OCI-M1 (cell line): ENCODE results near the gene RALGPS1.

Experiments
- DNase-seq: peaks from one replicate; lab custom pipeline; 2025; lab: John Stamatoyannopoulos, UW

The RALGPS1 gene

GRCh38 chr9:127224883-127225739, 310.5 kb downstream of the RALGPS1 start:
- no peak for DNase-seq

GRCh38 chr9:127225801-127226625, 311.4 kb downstream of the RALGPS1 start:
- DNase-seq: no peak

- DNase-seq: no peak
Measured at GRCh38 chr9:127229691-127230417, 315.3 kb downstream of the RALGPS1 start.

DNA sequence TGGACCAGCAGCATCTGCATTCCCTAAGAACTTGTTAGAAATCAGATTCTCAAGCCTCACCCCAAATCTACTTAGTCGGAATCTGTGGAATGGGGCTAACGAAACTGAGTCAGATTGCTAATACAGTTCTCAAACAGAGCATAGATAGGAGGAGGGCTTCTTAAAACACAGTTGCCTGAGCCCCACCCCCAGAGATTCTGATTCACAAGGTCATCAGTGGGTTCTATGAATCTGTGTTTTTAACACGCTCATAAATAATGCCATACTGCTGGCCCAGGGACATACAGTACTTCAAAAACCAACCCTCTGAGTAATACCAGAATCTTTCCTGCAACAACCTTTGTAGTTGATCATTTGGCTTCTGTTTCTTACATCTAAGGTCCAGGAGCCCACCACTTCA, 317.1 kb downstream of the RALGPS1 start:
- no peak for DNase-seq

DNA sequence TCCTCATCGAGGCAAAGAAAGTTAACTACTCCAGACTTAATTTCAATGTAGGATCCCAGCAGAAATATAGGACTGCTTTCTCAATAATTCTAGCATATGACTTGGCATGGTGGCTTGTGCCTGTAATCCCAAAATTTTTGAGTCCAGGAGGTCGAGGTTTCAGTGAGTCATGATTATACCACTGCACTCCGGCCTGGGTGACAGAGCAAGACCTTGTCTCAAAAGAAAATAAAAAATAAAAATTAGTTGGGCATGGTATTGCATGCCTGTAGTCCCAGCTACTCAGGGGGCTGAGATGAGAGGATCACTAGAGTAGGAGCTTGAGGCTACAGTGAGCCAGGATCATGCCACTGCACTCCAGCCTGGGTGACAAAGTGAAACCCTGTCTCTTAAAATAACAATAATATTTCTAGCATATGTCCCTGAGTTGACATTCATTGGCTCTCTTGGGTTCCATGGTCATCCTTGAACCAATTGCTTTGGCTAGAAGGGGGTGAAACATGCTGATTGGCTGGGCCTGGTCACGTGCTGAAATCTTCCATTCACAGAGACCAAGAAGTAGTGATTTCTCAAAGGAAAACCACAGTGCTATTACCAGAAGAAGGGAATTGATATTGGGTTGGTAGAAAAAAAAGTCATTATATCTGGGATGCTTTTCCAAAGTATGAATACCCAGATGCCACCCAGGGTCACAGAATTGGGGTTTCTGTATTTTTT, 318.4 kb downstream of the RALGPS1 start:
- DNase-seq: no peak

- DNase-seq: no peak
Measured at GRCh38 chr9:127233550-127233949, 319.0 kb downstream of the RALGPS1 start.

DNA sequence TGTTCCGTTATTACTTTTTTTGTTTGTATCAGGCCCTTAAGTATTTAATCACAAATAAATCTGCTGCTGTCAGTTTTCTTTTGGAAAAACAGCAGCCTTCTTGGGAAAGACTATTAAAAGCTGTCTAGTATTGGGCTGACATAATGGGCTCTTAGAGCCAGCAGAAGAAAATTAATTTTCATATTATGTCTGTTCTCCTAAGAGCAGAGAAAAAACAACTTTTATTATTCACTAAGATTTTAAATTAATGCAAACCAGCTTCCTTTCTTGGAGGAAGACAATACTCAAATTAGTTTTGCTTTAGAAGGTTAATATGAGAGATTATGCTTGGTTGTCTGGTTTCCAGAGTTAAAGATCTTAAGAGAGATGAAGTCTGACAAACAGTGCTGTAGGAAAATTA, 319.4 kb downstream of the RALGPS1 start:
- no peak for DNase-seq

DNA sequence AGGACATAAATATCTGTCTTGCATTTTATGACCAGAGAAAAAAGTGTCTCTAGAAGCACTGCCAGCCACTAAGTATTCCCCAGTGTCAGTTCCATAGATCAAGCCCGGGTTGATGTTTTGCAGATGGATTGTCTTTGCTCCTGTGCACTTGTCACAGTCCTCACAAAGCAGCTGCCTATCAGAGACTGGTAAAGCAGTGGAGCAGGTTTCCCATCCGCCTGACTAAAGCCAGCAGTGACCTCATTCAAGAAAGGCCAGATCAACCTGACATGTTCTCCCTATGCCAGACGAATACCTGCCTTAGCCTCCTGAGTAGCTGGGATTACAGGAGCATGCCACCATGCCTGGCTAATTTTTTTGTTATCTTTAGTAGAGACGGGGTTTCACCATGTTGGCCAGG, 323.2 kb downstream of the RALGPS1 start:
- no peak for DNase-seq

GRCh38 chr9:127241354-127241753, 326.8 kb downstream of the RALGPS1 start:
- no peak for DNase-seq

DNA sequence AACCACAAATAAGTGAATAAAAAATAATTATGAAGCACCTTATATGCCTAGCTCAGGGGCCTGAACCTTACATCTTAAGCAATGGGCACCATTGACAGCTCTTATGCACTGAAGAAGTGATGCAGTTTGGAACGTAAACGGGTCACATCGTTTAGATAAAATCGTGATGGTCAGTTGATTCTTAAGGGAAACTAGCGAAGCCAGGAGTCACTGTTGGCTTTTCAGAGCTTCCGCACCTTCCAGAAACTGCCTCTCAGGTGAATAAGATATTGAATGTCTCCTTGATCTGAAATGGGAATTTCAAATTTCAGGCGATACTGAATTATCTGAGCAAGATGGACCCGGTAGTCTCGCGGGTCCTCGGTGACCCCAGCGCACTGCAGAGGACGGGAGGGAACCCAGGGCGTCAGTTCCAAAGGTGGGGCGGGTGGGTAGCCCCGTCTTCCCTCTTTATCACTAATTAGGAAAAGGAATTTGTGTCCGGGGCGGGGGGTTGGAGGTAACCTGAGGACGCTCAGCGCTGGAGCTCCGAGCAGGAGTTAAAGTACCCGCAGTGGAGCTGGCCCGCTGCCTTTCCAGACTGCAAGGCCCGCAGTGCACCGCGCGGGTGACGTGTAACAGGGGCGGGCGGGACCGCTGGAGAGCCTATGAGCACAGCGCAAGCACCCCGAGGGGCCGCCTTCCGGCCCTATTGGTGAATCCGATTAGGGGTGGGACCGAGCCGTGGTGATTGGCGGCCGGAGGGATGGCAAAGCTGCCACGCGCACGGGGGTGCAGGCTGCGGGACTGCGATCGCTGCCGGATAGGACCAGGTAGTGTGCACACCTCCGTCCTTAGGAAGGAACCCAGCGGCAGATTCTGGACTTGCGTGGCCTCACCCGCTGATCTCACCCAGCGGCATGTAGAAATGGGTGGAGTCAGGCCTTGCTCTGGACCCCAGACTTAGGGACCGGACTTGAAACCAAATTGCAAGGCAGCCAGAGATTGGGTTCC, 330.3 kb downstream of the RALGPS1 start:
- DNase-seq: peak; percentile 86

DNA sequence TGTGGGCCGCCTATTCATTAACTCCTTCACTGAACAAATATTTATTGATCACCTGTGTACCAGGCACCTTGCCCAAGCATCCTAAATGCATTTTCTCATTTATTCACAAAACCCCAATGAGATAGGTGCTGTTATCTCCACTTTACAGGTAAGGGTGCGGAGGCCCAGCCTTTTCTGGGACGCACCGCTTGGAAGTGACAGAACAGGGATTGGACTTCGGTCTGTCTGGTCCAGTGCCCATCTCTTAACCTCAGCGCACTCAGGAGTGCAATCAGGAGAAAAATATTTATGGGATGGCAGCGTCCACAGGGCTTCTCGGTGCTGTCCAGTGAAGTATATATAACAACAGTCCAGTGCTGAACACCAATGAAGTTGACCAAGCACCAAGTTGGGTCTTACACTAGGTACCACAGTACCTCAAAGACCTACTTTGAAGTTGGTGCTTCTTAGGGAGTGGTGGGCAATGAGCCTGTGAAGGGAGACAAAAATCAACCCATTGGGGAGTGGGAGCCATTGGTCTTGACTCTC, 331.1 kb downstream of the RALGPS1 start:
- no peak for DNase-seq

GRCh38 chr9:127248241-127248640, 333.7 kb downstream of the RALGPS1 start:
- DNase-seq: no peak

GRCh38 chr9:127249877-127250276, 335.3 kb downstream of the RALGPS1 start:
- DNase-seq: no peak

DNA sequence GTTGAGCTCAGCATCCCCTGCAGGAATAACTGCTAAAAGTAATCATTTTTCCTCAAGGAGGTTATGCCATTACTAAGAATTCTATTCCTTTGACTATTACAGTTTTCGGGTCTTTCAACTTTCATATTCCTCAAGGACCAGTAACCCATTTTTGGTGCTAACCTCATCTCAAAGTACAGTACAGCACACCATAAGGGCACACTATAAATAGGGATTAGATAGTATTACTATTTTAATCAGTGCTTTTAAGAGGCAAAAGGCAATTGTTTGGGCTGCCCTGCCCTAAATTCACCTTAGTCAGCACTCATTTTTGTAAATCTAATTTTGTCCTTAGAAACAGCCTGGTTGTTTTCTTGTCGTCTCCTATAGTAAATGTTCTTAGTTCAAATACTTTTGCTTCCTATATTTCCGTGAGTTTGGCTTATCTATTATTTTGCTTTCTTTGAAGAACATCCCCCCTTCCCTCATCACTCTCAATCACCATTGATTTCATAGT, 336.4 kb downstream of the RALGPS1 start:
- DNase-seq: no peak

- DNase-seq: no peak
Measured at GRCh38 chr9:127252410-127253318, 338.1 kb downstream of the RALGPS1 start.

GRCh38 chr9:127253446-127253845, 338.9 kb downstream of the RALGPS1 start:
- no peak for DNase-seq

- no peak for DNase-seq
Measured at GRCh38 chr9:127255692-127256091, 341.1 kb downstream of the RALGPS1 start.

DNA sequence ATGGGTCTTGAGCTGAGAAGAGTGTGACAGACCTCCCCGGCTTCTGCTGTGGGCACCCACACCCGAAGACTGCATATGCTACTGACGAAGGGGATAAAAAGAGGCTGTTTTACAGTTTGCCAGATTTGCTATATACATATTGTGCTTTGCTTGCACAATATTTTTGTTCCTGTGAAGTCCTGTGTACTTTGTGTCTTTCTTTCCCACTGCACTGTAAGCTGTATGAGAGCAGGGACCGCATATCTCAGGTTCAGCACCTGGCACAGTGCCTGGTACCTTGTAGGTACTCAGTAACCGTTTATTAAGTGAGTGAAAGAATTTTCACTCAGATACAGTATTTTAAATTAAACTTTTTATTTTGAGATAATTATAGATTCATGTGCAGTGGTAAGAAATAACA, 341.7 kb downstream of the RALGPS1 start:
- no peak for DNase-seq
